Fibroblast of lung (primary cell): ENCODE data around the gene TMEM38B.

Experiments
- CTCF ChIP-seq, 2 donors: IDR thresholded peaks in 1 of 2; conservative IDR thresholded peaks in 1 of 2; 1 replicate in 1 of 2; 2 replicates in 1 of 2; pipeline ENCODE4 v1.5.1; 2011 to 2012; ENCODE audit warnings: low read length in 2 of 2, control low read depth in 1 of 2, inconsistent platforms in 1 of 2, low read depth in 1 of 2, mild to moderate bottlenecking in 1 of 2
- EZH2 ChIP-seq: IDR thresholded peaks from 2 replicates; pipeline ENCODE4 v1.5.1; 2012; ENCODE audit warnings: low read length, control low read depth, mild to moderate bottlenecking; ENCODE audit errors: missing control alignments

- no peak for TF ChIP-seq CTCF (conservative IDR thresholded peaks at IDR 0.05 in 1 of 2, IDR thresholded peaks at IDR 0.05 in 1 of 2; ENCODE audit: low read depth in 1 of 2, low read length in 2 of 2)
- TF ChIP-seq EZH2 = no peak
Measured at GRCh38 chr9:105725370-105725769, 31.0 kb downstream of the TMEM38B start.
